GM21723 (cell line): ENCODE measurements around the gene BHLHA15.
A peak's percentile ranks its signal among the peaks of the same experiment; 100 is the strongest.

Source experiments
- ATAC-seq: cut with Tn5 transposase; IDR thresholded peaks from one replicate; pipeline ENCODE4 v1.9.1; 2021; ENCODE audit warnings: mild to moderate bottlenecking, moderate library complexity; ENCODE audit not compliant: unreplicated experiment

Gene BHLHA15

GRCh38 chr7:98186452-98187137, 24.6 kb upstream of the BHLHA15 start:
- no peak for ATAC-seq

GRCh38 chr7:98187138-98187502, 24.1 kb upstream of the BHLHA15 start:
- ATAC-seq = no peak

- ATAC-seq = no peak
Observed at GRCh38 chr7:98189559-98189958, 21.7 kb upstream of the BHLHA15 start.

- no peak for ATAC-seq
Observed at GRCh38 chr7:98191668-98192431, 19.4 kb upstream of the BHLHA15 start.

- no peak for ATAC-seq
Observed at GRCh38 chr7:98192781-98193457, 18.3 kb upstream of the BHLHA15 start.

GRCh38 chr7:98193474-98194180, 17.6 kb upstream of the BHLHA15 start:
- ATAC-seq = no peak

- ATAC-seq = no peak
Observed at GRCh38 chr7:98194186-98194585, 17.1 kb upstream of the BHLHA15 start.

- ATAC-seq = no peak
Observed at GRCh38 chr7:98194672-98195457, 16.4 kb upstream of the BHLHA15 start.

GRCh38 chr7:98196706-98197605, 14.3 kb upstream of the BHLHA15 start:
- no peak for ATAC-seq

- no peak for ATAC-seq
Observed at GRCh38 chr7:98199131-98199530, 12.1 kb upstream of the BHLHA15 start.

- ATAC-seq = peak; percentile 36
Observed at GRCh38 chr7:98200364-98200763, 10.9 kb upstream of the BHLHA15 start.

GRCh38 chr7:98202367-98203195, 8.7 kb upstream of the BHLHA15 start:
- peak; percentile 91 for ATAC-seq

- ATAC-seq = peak; percentile 39
Observed at GRCh38 chr7:98203261-98203963, 7.8 kb upstream of the BHLHA15 start.

- ATAC-seq = no peak
Observed at GRCh38 chr7:98203964-98204605, 7.2 kb upstream of the BHLHA15 start.

GRCh38 chr7:98204670-98205069, 6.6 kb upstream of the BHLHA15 start:
- ATAC-seq = no peak

- ATAC-seq = no peak
Observed at GRCh38 chr7:98205162-98205845, 5.9 kb upstream of the BHLHA15 start.
